RWPE1 (cell line): ENCODE data around the gene ZFP62.
"Not testable (repeated sequence)": the region's sequence is repeated elsewhere in the genome, so short reads cannot be mapped to it uniquely, and the experiment has no call there.

Experiments used
- CTCF ChIA-PET: fragments of 350-600 bp; sonication (Branson Sonifier 250); formaldehyde crosslinking; extraction: SDS; loops from one replicate; lab custom pipeline; 2021; lab: Yijun Ruan, JAX
- POLR2A ChIA-PET: fragments of 400-600 bp; formaldehyde crosslinking; extraction: SDS; loops from one replicate; lab custom pipeline; 2020; ENCODE audit warnings: antibody characterized with exemption; ENCODE audit not compliant: low non-redundant PET; lab: Yijun Ruan, JAX
- DNase-seq: peaks from one replicate; pipeline ENCODE4 v3.0.0; 2012; ENCODE audit warnings: low spot score
- H3K27ac ChIP-seq: fragments of 450-650 bp; 2 replicates; pipeline ENCODE4 v1.5.1; 2017
- CTCF ChIP-seq: fragments of 450-650 bp; conservative IDR thresholded peaks from 2 replicates; pipeline ENCODE4 v1.5.1; 2017; ENCODE audit warnings: low read depth, mild to moderate bottlenecking

The ZFP62 gene

GRCh38 chr5:180837478-180837877, 23.6 kb downstream of the ZFP62 start:
- no peak for TF ChIP-seq CTCF
- H3K27ac ChIP-seq: no peak overlapping the region
- POLR2A ChIA-PET: no interaction called here
- CTCF ChIA-PET: interaction anchor here (0.5 to 1.0 kb wide), 2 partner anchors 54 to 330 kb away, joined by 3 read pairs; no protein-coding TSS in a partner anchor
- no peak for DNase-seq

- H3K27ac ChIP-seq: 0 out of 2 replicates have a peak overlapping the region, but pooled peaks have one; percentile 17
- no peak for TF ChIP-seq CTCF
- DNase-seq: no peak
- ChIA-PET CTCF (interaction anchor here (0.6 kb wide), 2 partner anchors 290 to 1232 kb away, joined by 3 read pairs; no protein-coding TSS in a partner anchor), POLR2A (no interaction called here)
Measured at GRCh38 chr5:180832638-180833068, 28.4 kb downstream of the ZFP62 start.

- peak; percentile 91 for DNase-seq
- TF ChIP-seq CTCF: no peak
- peak overlapping the region; percentile 85 for H3K27ac ChIP-seq
- ChIA-PET POLR2A (interaction anchor here (0.6 to 1.6 kb wide), 5 partner anchors 23 to 86 kb away, joined by 3 to 7 read pairs (median 3); partner anchors contain the start of genes MGAT1 and ZFP62), CTCF (interaction anchor here (0.7 to 1.4 kb wide), 7 partner anchors 10 to 256 kb away, joined by 3 to 5 read pairs (median 3); no protein-coding TSS in a partner anchor)
Measured at GRCh38 chr5:180831139-180832093, 29.7 kb downstream of the ZFP62 start.

GRCh38 chr5:180830253-180831138, 30.6 kb downstream of the ZFP62 start:
- peak overlapping the region; percentile 85 for H3K27ac ChIP-seq
- peak; percentile 55 for DNase-seq
- ChIA-PET POLR2A (interaction anchor here (0.6 to 1.6 kb wide), 6 partner anchors 19 to 31 kb away, joined by 3 to 7 read pairs (median 3); partner anchors contain the start of genes MGAT1 and ZFP62), CTCF (interaction anchor here (0.7 to 1.4 kb wide), 8 partner anchors 11 to 257 kb away, joined by 3 to 5 read pairs (median 3); no protein-coding TSS in a partner anchor)
- TF ChIP-seq CTCF: no peak

GRCh38 chr5:180829726-180830125, 31.4 kb downstream of the ZFP62 start:
- no peak for TF ChIP-seq CTCF
- POLR2A ChIA-PET: interaction anchor here (0.5 to 1.3 kb wide), 3 partner anchors 18 to 362 kb away, joined by 3 read pairs; no protein-coding TSS in a partner anchor
- no peak for DNase-seq
- H3K27ac ChIP-seq: no peak overlapping the region
- CTCF ChIA-PET: interaction anchor here (1.1 kb wide), 1 partner anchor 43 kb away, joined by 3 read pairs; no protein-coding TSS in a partner anchor

GRCh38 chr5:180828756-180829531, 32.1 kb downstream of the ZFP62 start:
- CTCF ChIA-PET: interaction anchor here (0.6 kb wide), 1 partner anchor 27 kb away, joined by 3 read pairs; no protein-coding TSS in a partner anchor
- not testable (repeated sequence) for H3K27ac ChIP-seq, DNase-seq
- POLR2A ChIA-PET: interaction anchor here (0.5 to 1.3 kb wide), 2 partner anchors 17 to 22 kb away, joined by 3 read pairs; no protein-coding TSS in a partner anchor

GRCh38 chr5:180827374-180827773, 33.7 kb downstream of the ZFP62 start:
- CTCF ChIA-PET: interaction anchor here (1.2 kb wide), 1 partner anchor 43 kb away, joined by 4 read pairs; no protein-coding TSS in a partner anchor
- POLR2A ChIA-PET, H3K27ac ChIP-seq: not testable (repeated sequence)

More at GRCh38 chr5:180827374-180827773, 33.7 kb downstream of the ZFP62 start:
- DNase-seq: not testable (repeated sequence)
